ENCODE results near the gene CCL26.

The CCL26 gene

DNA sequence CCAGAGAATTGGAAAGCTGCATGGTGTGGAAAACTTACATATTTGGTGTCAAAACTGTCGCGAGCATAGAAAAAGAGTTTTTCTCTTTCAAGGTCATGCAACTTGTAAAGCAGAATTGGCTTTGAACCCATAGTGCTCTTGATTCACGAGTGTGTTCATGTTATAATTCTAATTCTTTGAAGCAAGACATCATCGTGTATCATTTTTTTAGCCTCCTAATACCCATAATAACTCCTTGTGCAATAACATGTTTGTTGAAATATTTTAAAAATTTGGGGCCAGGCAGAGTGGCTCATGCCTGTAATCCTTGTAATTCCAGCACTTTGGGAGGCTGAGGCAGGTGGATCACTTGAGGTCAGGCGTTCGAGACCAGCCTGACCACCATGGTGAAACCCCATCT is 37.4 kb upstream of the CCL26 start:
- H3K4me3 ChIP-seq (ENCODE audit: low read depth, low read length): no peak overlapping the region
- no peak overlapping the region for H3K27ac ChIP-seq (ENCODE audit: extremely low read depth, low read depth, low read length)
- H3K4me1 ChIP-seq (ENCODE audit: control insufficient read depth, insufficient read depth, low read length): no peaks in the 10 kb centered on the region
- TF ChIP-seq ZNF146 (tag by site-specific recombination; IDR thresholded peaks at IDR 0.05) (no peak), PRDM1 (tag by site-specific recombination; IDR thresholded peaks at IDR 0.05) (no peak)
- POLR2A ChIA-PET: no interaction called here
- no peaks in the 10 kb centered on the region for H3K9me3 ChIP-seq (ENCODE audit: control insufficient read depth, insufficient read depth, low read depth, low read length)
- no peaks in the 10 kb centered on the region for H3K36me3 ChIP-seq (ENCODE audit: control insufficient read depth in 2 of 2, insufficient read depth in 1 of 2, low read length in 2 of 2)
- CTCF ChIA-PET: no interaction called here

DNA sequence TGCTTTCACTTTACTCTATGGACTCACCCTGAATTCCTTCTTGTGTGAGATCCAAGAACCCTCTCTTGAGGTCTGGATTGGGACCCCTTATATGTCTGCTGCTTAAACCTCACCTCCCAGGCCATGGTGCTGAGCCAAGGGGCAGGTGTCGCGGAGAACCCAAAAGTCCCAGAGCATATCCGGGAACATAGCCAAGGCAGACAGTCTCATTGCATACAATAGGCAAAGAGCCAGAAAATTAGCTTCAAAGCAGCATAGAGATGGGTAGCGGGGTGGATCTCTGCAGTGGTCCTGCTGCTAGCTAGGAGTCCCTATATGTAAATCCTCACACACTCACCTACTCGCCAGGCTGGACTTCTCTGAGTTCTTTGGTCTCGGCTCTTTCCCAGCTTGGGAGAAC is 36.1 kb upstream of the CCL26 start:
- ChIA-PET CTCF (no interaction called here), POLR2A (no interaction called here)
- H3K4me1 ChIP-seq (ENCODE audit: control insufficient read depth, insufficient read depth, low read length): no peaks in the 10 kb centered on the region

More for the DNA sequence above, 36.1 kb upstream of the CCL26 start:
- no peaks in the 10 kb centered on the region for H3K36me3 ChIP-seq (ENCODE audit: control insufficient read depth in 2 of 2, insufficient read depth in 1 of 2, low read length in 2 of 2)
- no peak overlapping the region for H3K4me3 ChIP-seq (ENCODE audit: low read depth, low read length)
- no peak overlapping the region for H3K27ac ChIP-seq (ENCODE audit: extremely low read depth, low read depth, low read length)
- H3K9me3 ChIP-seq (ENCODE audit: control insufficient read depth, insufficient read depth, low read depth, low read length): no peaks in the 10 kb centered on the region
- TF ChIP-seq ZNF645 (tag by site-specific recombination; IDR thresholded peaks at IDR 0.05) (no peak), ZNF214 (tag by site-specific recombination; IDR thresholded peaks at IDR 0.05; ENCODE audit: borderline replicate concordance) (no peak), ZNF132 (tag by site-specific recombination; IDR thresholded peaks at IDR 0.05; ENCODE audit: borderline replicate concordance) (no peak), PRDM6 (tag by site-specific recombination; IDR thresholded peaks at IDR 0.05) (no peak), ZEB2 (tag by site-specific recombination; IDR thresholded peaks at IDR 0.05) (no peak), ZNF16 (tag by site-specific recombination; IDR thresholded peaks at IDR 0.05; ENCODE audit: low read depth) (no peak), PRDM2 (tag by site-specific recombination; IDR thresholded peaks at IDR 0.05; ENCODE audit: borderline replicate concordance) (no peak), ZBTB8A (tag by site-specific recombination; IDR thresholded peaks at IDR 0.05) (no peak), ZNF211 (tag by site-specific recombination; IDR thresholded peaks at IDR 0.05; ENCODE audit: low read depth) (no peak), ZBTB21 (tag by site-specific recombination; IDR thresholded peaks at IDR 0.05) (no peak), KLF1 (tag by site-specific recombination; IDR thresholded peaks at IDR 0.05) (no peak), ZNF23 (tag by site-specific recombination; IDR thresholded peaks at IDR 0.05; ENCODE audit: borderline replicate concordance) (no peak)
- TF ChIP-seq, protein P1, sequence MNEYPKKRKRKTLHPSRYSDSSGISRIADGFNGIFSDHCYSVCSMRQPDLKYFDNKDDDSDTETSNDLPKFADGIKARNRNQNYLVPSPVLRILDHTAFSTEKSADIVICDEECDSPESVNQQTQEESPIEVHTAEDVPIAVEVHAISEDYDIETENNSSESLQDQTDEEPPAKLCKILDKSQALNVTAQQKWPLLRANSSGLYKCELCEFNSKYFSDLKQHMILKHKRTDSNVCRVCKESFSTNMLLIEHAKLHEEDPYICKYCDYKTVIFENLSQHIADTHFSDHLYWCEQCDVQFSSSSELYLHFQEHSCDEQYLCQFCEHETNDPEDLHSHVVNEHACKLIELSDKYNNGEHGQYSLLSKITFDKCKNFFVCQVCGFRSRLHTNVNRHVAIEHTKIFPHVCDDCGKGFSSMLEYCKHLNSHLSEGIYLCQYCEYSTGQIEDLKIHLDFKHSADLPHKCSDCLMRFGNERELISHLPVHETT (tag by site-specific recombination; IDR thresholded peaks at IDR 0.05): no peak

Measured in HEK293 (cell line).